Raji (cell line): ENCODE data around the gene SYS1.

Source experiments
- POLR2A ChIP-seq: IDR thresholded peaks from 2 replicates; pipeline ENCODE4 v1.6.1; 2011; ENCODE audit warnings: low read depth, low read length, control low read depth; ENCODE audit not compliant: insufficient read depth

SYS1 gene

DNA sequence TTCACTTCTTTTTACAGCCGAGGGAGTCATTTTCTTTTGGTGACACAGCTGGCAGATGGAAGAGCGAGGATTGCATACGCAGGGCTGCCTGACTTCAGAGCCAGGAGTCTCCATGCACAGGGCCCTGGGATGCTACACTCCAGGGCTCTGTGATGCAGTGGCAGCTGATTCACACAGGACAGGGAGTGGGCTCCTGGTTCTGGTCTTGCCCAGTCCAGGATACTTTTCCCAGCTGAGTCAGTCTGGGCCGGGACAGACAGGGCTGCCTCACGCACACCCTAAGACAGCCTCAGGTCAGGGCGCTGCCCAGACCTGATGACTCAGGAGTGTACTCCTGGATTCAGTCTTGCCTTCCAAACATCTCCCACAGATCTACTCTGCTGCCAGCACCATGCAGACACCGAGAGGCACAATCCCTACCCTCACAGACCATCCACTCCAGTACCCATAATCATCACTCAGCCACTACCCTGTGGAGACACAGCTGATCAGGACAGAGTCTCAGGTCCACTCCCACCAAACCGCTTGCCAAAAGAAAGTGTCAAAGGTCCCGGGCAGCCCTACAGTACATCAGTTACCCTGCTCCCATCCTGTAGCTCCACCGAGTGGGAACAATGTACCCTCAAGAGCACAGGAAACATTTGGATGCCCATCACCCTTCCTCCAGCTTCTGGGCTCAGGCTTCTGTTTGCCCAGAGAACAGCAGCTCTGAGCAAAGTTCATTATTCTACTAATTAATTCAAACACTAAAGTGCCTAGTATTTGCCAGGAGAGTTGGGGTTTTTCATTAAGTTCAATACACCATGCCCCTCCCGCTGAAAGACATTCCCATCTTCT lies 26.2 kb upstream of the SYS1 start:
- no peak for TF ChIP-seq POLR2A

DNA sequence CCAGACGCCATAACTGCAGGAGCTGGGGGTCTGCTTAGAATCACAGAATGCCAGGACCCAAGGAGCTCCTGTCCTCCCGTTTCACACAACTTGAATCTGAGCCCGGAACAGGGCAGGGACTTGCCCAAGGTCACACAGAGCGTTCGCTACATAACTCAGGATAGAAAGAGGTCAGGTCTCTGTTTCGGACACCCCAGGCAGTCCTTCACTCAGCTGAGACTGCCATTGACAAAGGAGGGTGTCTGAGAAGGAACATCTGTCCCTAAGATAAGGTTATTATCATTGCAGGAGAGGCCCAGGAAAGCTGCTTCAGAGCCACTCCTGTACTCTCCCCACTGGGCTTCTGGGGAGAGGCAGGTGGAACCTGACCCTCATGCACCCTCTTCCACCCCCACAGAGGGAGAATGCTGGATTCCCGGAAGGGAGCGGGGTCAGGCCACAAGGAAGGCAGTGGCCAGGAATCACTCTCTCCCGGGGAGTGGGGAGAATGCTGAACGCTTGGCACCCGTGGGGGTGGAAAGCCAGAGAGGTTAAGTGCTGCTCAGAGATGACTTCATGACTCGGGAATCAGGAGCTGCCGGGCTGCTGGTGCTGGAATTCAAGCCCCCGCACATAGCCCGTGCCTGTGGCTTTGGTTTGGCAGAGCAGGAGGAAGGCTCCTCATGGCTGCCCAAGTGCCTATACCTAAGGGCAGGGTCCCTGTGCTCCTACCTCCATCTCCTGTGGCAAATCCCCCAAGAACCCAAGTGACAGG lies 25.4 kb upstream of the SYS1 start:
- no peak for TF ChIP-seq POLR2A

GRCh38 chr20:45338121-45339030 lies 24.6 kb upstream of the SYS1 start:
- TF ChIP-seq POLR2A: no peak

GRCh38 chr20:45339084-45339483 lies 23.9 kb upstream of the SYS1 start:
- no peak for TF ChIP-seq POLR2A

DNA sequence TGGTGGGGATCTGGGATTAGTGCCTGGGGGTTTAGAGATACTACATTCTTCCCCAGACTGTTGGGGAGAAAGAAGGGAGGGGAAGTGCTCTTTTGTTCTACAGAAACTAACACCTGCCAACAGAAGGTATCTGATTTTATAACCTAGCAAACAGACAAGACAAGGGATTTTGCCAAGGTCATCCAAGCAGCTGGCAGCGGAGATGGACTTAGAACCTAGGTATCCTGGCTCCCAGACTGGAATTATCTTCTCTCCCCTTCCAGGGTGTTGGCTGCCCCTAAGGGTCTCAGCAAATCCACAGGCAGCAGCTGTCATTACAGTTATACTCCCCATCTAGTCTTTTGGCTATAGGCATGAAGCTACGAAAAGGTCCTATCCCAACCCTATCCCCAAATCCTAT lies 23.2 kb upstream of the SYS1 start:
- no peak for TF ChIP-seq POLR2A

- no peak for TF ChIP-seq POLR2A
These were observed 22.6 kb upstream of the SYS1 start for GRCh38 chr20:45340236-45340847.

- TF ChIP-seq POLR2A: no peak
These were observed 22.0 kb upstream of the SYS1 start for GRCh38 chr20:45340951-45341350.

DNA sequence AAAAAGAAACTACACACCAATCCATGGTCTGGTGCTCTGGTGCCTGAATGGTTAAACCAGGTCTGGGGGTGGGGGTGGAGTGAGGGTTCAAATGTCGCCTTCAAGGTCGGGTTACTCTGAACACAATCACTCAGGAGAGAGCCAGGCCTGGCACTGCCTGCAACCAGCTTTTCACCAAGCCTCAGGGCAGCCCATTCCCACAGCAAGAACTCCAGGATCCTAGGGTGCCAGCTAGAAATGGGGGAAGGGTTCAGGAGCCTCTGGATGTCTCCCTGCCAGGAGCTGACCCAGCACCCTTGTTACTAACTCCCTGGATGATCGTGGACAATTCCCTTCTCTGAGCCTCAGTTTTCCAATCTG lies 21.4 kb upstream of the SYS1 start:
- no peak for TF ChIP-seq POLR2A

DNA sequence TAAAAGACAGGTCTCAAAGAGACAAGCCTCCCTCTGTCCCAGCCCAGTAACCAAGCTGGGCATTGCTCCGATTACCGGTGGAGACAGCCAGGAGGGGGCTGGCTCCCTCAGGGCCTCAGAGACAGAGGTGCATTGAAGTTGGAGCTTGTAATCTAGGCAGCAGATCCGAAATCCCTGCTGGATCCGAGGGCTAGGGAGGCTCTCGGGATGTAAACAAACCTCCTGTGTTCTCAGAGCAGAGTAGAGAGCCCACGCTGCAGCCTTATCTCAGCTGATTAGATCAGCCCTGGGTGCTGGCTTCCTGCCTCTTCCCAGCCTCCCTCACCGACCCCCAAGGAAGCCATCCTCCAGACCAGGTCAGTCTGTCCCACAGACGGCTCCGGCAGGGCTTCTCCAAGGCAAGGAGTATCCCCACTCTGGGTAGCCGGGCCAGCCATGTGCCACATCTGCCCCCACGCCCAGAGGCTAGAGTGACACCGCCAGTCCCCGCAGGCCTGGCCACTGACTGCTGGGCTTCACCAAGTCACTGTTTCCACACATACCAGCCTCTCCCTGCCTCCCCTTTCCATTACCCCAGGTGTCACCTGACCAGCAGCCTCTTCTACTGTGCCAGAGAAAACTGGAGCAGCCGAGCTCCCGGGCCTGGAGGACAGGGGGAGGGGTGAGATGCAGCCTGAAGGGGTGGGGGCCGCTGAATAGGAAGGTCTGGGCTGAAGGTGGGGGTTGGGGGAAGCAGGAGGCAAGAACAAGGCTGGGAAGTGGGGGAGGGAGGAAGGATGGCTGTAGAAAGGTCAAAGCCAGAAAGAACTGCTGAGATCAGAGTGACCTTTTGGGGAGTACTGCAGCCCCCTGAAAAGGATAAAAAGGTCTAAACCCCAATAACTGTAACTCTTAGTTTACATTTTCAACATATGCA lies 20.8 kb upstream of the SYS1 start:
- no peak for TF ChIP-seq POLR2A

DNA sequence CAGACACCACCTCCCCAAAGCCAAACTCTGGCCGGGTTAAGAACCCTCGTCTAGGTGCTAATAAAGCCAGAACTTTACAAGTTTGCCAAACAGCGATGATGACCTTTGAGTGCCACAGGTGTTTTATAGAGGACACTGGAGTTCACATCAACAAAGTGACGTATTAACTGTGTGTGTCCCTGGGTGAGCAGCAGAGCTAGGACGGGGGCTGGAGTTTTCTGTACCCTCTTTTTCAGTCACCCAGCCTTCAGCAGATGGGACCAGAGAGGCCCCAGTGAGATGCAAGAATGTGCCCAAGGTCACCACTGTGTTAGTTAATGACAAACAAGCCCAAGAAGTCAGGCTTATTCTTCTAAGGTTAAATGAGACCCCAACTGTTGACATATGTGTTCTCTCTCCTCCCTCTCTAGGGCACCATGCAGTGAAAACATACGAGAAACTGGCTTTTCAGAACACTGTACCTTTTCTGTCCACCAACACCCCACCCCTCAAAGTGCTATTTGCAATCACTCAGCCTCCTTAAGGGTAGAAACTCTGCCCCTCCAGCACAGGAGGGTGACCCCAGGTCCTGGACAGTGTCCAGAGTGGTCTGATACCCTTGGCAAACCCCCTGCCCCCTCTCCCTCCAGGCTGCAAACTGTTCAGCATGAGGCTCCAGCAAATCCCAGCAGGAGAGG lies 20.0 kb upstream of the SYS1 start:
- no peak for TF ChIP-seq POLR2A

- TF ChIP-seq POLR2A: no peak
These were observed 19.3 kb upstream of the SYS1 start for GRCh38 chr20:45343532-45344167.

DNA sequence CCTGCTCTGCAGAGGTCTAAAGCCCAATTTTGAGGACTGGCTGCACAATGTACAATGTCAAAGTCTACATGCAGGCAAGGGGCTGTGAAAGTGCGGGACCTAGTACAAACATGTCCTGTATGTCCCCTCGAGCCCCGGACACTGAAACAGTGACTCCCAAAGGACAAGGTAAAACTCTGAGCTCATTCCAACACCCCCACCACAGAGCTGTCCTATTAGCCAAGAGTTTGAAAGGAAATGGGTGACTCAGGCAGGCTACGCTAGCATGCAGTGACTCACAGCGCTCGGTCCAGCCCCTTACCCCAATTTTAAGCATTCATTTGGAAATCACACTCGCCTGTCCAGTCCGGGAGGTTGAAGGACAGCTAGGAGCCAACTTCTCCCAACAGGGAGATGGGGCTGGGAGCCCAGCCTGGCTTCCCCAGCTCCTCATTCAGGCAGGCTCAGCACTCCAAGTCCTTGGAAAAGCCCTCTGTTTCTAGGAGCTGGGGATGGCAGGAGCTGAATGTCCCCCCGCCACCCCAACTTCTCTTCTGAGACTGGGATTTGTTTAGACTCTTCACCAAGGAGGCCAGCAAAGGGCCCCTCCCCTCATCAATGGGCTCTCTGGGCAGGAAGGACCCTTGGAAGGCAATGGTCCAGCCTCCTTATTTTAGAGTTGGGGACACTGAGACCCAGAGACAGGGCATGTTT lies 18.6 kb upstream of the SYS1 start:
- no peak for TF ChIP-seq POLR2A
